PC-3 (cell line): ENCODE results near the gene OR5H14.

Source experiments
- EZH2 ChIP-seq: fragments of 300-600 bp; sonication (generic); IDR thresholded peaks from one replicate; pipeline ENCODE4 v1.6.1; 2017; ENCODE audit warnings: antibody characterized with exemption, mild to moderate bottlenecking, low read length; ENCODE audit not compliant: unreplicated experiment
- TF ChIP-seq, protein P1 (sequence below): fragments of 300-600 bp; sonication (generic); conservative IDR thresholded peaks from 2 replicates; pipeline ENCODE4 v1.5.1; 2017; ENCODE audit warnings: antibody characterized with exemption, low read depth, mild to moderate bottlenecking, low read length

DNA sequence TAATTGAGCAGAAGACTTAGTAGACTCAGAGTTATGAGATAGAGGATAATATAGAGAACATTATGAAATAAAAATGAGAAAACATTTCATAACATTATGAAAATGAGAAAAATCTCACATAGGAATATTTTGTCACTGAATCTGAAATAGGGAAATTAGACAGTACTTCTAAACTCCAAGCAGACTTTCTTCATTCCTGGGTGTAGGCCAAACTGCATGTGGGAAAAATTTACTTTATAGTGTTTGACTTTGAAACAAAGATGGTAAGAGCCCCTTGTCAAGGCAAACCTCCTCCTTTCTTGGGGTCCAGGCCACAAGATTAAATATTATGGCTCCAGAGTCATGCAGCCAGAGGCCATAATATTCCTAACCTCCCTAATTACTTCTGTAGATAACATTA lies 6.7 kb upstream of the OR5H14 start:
- TF ChIP-seq, protein P1, sequence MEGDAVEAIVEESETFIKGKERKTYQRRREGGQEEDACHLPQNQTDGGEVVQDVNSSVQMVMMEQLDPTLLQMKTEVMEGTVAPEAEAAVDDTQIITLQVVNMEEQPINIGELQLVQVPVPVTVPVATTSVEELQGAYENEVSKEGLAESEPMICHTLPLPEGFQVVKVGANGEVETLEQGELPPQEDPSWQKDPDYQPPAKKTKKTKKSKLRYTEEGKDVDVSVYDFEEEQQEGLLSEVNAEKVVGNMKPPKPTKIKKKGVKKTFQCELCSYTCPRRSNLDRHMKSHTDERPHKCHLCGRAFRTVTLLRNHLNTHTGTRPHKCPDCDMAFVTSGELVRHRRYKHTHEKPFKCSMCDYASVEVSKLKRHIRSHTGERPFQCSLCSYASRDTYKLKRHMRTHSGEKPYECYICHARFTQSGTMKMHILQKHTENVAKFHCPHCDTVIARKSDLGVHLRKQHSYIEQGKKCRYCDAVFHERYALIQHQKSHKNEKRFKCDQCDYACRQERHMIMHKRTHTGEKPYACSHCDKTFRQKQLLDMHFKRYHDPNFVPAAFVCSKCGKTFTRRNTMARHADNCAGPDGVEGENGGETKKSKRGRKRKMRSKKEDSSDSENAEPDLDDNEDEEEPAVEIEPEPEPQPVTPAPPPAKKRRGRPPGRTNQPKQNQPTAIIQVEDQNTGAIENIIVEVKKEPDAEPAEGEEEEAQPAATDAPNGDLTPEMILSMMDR = no peak
- no peak for TF ChIP-seq EZH2
